GM19023 (cell line): ENCODE measurements around the gene MICOS13.
A peak's percentile ranks its signal among the peaks of the same experiment; 100 is the strongest.
"Not testable (repeated sequence)": the region's sequence is repeated elsewhere in the genome, so short reads cannot be mapped to it uniquely, and the experiment has no call there.

ENCODE experiments used
- ATAC-seq: cut with Tn5 transposase; IDR thresholded peaks from one replicate; pipeline ENCODE4 v1.9.1; 2021; ENCODE audit warnings: mild to moderate bottlenecking, moderate library complexity; ENCODE audit not compliant: unreplicated experiment

MICOS13 gene

DNA sequence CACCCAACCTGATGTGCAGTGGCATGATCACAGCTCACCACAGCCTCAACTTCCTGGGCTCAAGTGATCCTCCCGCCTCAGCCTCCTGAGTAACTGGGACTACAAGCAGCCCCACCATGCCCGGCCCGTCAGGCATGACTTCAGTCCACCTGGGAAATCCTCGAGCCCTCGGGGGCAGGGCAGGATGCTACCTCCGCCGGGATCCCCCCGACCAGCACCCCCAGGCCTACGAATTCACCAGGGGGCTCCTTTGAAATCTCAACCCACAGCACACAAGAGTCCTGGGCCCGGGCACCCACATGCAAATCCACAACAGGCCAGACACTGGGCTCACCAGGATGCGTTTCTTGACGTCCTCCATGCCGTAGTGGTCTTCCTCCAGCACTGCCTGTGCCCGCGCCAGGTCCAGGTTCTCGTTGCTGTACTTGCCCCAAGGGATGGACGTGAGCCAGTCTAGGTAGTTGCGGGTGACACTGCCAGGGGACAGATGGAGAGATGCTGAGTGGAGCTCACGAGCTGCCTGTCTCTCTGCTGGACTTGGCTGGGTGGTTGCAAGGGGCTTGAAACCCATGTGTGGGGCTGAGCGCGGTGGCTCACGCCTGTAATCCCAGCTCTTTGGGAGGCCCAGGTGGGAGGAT is 20.3 kb upstream of the MICOS13 start:
- ATAC-seq: no peak

DNA sequence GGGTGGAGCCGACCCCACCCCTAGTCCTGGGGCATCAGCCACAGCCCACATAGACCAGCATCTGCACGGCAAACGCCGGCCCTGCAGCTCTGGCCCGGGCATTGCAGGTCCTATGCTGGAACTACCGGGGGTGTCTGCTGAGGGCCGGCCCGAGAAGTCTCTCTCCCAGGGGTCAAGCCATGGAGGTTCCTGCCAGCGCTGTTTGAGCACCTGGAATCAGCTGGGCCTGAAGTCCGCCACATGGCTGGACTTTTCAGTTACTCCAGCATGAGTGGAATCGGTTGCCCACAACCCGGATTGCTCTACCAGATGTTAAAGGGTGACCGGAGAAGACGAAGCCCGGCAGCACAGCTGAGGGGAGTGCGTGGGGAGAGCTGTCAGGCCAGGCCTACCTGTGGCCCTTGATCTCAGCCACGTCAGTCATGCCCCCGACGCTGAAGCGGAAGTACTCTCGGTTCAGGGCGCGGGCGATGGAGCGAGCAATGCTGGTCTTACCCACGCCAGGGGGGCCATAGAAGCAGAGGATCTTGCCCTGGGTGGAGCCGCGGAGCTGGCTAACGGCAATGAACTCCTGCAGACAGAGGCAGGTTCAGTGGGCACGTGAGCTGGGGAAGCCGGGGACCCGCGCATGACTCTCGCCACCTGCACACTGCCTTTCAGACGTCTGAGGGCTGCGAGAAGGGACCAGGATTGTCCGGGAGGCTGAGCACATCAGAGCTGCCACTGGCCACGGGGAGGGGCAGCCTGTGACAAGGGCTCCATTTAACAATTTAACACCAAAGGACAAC is 18.5 kb upstream of the MICOS13 start:
- ATAC-seq: no peak

DNA sequence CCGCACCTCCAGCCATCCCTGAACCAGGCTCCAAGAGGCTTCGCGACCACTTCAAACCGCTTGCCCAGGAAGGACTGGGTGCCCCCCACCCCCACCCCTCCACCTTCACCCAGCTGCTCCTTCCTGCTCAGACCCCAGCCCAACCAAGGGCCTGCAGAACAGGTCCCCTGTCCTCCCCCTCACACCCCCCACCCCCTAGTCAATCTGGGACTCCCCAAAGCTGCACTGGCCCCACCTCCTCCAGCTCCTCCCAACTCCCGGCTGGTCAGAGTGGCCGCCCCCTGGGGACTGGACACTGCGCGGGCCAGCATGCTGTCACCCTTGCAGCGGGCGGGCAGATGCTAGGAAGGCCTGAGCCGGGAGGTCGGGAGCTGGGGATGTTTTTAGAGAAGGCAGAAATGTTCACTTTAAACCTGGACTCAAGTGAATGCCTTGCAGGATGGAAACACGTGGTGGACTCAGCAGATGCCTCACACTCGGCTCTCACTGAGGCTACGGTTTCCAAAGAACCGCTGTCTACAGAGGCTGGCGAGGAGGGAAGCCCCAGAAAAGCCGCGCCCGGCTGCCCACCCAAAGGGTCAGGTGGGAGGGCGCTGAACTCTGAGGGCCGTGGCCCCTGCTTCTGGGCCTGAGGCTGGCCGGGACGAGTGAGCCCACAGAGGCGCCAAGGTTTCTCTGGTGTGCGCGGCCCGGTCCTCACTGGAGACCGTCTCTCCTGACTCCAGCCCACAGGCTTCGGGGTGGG is 17.7 kb upstream of the MICOS13 start:
- ATAC-seq: no peak

DNA sequence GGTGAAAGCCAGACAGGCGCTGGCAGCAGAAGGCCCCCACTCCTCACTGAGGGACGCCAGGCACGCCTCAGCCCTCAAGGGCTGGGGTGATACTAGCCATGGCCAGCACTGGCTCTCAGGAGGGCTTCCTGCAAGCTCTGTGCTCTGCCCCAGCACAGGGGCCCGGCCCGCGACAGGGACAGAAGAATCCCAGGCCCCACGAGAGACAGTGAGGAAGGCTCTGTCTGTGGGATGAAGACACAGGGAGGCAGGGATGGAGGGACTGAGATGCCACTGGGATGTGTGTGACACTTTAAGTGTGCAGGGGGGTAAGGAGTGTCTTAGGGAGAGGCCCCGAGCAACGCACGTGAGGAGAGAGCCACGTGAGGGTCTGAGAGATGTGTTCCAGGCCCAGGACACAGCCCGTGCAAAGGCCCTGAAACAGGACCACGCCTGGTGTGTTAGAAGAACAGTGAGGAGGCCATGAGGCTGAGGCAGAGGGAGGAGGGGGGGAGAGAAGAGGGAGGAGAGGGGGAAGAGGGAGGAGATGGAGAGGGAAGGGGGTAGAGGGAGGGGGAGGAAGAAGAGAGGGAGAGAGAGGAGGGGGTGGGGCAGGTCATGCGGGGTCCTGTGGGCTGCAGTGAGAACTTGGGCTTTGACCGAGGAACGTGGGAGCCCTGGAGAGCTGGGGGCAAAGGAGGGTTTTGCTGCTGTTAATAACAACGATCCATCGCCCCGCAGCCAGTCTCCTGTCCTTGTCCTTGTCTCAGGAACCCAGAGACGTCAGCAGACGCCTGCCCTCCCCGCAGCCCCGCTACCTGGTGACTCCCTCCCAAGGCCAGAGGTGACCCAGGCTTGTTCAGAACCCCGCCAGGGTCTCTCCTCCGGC is 16.9 kb upstream of the MICOS13 start:
- no peak for ATAC-seq

DNA sequence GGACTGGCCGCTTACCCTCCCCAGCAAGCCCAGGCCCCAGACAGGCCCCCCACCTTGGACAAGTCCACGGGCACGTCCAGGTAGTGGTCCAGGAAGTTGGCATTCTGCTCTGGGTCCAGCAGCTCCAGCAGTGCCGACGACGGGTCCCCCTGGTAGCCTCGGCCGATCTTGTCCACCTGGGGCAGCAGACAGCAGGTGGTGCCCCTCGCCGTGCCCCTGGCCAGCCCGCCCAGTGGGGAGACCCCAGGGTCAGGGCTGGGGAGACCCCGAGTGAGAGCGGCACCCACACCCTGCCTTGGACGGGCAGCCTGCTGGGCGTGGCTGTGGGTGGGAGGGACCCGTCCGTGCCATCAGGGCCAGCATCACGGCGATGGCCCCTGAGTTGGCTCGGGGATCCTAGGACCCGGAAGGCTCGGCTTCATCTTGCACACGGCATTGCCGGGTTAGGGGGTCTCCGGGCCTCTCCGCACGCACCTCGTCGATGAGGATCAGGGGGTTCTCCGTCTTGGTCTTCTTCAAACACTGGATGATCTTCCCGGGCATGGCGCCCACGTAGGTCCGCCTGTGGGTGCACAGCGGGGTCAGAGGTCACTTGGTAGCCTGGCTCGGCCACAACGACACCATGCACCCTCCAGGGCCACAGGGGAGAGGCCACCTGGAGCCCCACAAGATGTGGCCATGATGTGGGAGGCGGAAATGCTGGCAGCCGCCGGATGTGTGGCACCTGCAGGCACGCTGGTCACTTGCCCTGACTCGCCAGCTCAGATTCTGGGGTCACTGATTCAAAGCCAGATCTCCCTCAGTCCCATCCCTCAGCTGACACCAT is 16.1 kb upstream of the MICOS13 start:
- no peak for ATAC-seq

DNA sequence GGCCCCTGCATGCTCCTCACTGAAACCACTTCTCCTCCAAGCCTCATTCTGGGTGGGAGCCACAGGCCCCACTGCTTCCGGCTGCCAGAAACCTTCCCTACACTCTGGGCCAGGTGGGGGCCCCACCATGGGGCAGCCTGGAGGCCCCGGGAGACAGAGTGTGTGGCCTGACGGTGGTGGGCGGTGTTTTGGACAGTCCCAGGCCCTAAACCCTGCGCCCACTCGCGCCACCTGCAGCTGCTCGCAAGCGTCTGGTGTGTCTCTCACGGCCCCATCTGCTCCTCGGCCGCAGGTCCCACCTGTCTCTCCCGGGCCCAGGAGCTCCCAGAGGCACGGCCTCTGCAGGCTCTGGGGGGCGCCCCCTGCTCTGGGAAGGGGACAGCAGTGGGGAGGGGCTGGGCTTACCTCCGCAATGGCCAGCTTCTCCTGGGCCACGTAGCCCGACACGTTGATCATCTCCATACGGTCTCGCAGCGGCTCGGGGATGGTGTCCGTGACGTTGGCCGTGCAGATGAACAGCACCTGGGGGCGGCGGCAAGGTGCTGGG is 15.4 kb upstream of the MICOS13 start:
- no peak for ATAC-seq

DNA sequence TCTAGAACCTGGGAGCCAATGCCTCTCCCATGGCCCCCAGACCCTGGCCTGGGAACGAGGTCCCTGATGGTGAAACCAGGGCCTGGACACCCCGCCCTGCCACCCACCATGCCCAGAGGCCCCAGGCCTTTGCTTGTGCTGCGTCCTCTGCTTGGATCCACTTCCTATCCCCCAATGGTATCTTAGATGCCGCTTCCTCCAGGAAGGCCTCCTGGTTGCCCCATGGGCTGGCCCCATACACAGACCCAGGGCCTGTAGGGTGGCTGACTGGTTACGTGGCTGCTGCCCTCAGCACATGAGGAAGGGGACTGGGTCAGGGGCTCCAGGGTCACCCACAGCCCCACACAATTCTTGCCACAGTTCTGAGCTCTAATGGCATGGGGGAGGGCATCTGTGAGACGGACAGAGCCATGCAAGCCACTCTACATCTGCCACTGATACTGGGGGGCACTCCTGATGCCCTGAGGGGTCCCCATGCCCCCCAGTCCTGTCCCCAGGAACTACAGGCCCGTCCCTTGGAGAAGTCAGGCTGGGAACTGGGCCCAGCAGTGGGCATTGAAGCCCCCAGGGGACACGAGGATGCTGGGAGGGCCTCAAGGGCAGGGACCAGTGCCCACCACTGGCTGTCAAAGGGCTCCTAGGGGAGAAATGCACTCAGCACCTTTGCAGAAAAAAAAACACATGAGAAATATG is 14.8 kb upstream of the MICOS13 start:
- no peak for ATAC-seq

DNA sequence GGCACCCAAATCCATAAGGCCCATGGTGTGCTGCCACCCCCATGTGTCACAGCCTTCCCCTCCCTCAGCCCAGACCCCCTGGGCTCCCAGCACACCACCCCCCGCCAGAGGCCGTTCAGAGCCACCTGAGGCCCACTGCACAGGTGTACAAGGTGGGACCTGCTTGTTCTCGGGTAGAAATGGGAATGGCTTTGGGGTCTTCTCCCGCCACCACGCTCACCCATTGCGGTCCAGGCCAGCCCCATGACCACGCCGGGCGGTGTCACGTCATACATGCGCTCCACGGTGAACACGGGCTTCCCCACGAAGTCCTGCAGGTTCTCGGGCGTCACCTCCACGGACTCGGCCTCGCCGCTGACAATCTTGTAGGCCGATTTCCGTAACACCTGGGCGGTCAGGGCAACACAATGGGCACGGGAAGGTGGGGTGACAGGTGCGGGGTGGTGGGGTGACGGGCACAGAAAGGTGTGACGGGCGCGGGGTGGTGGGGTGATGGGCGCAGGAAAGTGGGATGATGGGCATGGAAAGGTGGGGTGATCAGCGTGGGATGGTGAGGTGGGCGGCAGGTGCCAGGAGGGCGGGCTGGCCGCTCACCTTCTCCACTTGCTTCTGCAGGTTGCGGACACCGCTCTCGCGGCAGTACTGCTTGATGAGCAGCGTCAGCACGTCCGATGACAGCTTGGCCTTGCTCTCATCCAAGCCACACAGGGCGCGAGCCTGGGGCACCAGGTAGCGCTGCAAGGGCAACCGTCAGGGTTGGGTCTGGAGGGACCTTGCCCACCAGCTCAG is 14.0 kb upstream of the MICOS13 start:
- ATAC-seq: no peak

DNA sequence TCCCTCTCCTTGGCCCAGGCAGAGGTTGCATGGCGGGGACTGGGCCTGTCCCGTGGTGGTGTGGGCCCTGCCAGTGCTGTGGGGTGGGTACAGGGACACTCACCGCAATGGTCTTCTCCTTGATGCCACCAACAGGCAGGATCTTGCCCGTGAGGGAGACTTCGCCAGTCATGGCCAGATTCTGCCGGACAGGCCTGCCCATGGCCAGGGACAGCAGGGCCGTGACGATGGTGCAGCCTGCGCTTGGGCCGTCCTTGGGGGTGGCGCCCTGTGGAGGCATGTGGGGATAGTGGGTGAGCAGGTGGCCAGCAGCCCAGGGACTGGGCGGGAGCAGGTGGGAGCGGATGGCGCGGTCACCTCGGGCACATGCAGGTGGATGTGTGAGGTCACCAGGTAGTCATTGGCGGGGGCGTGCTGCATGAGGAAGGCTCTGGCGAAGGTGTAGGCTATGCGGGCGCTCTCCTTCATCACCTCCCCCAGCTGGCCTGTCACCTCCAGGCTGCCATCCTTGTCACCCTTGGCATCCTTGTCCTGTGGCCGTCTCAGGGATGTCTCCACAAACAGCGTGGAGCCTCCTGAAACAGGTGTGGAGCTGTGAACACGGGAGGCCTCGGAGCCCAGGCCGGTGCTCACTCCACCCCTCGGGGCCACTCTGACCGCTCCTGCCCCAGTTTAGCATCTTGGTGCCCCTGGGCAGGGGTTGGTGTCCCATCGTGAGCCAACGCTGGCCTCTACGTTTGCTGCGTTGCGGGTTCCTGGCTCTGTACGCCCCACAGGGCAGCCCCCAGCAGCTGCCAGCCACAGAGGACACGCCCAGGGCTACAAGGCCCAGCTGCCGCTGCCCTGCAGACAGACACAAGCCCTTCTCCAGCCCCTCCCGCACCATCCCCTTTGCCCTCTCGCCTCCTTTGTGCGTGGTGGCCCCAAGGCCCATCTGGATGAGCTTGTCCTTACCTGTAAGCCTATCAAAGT is 13.2 kb upstream of the MICOS13 start:
- no peak for ATAC-seq

DNA sequence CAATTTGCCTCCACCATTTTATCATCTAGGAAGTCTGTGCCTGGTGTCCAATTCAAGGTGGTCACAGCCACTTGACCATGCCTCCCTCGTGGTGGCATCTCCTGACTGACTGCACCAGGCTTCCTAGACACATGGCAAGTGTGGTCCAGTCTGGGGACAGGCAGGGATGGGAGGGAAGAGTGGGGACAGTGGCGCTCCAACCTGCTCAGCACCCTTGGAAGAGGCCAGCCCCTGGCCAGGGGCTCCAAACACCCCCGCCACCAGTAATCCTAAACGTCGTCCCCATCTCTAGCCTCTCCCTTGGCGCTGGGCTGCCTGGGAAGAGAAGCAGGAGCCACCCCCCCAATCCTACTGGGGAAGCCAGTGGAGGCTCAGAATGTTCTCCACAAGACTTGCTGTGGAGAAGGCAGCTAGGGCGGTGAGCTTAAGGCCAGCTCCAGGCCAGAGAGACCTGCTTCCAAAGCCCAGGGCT is 12.4 kb upstream of the MICOS13 start:
- ATAC-seq: no peak

DNA sequence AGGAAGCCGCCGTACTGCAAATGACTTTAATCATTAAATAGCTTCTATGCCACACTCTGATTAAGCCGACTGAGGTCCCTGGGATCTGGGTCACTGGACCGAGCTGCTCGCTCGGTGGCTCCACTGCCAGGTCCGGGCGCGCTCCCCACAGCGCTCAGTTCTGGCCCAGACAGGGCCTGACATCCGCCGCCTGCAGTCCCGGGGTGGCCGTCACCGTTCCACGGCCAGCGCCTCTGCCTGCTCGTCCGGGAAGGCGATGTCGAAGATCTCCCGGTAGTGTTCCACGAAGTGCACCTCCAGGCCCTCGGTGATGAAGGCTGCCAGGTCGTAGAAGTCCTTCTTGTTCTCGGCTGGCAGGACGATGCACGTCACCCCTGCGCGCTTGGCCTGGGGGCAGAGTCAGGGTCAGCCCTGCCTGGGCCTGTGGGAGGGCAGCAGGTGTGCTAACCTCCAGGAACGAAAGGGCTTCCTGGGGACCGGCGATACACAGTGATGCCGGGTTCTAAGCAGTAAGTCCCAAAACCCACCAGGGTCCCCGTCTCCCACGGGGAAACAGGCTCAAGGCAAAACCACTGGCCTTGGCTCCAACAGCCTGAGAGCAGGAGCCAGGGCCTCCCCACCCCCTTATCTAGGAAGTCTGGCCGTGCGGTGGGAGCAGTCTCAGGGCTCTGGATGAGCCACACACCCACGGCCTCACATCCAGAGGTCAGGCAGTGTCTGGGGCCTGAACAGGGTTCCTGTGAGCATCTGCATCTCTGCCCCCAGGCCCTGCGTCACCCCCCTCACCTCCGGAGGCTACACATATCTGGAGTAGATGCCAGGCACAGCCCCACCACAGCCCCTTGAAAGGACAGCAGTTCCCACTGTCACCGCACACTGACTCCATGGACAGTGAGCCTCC is 11.8 kb upstream of the MICOS13 start:
- ATAC-seq: no peak

DNA sequence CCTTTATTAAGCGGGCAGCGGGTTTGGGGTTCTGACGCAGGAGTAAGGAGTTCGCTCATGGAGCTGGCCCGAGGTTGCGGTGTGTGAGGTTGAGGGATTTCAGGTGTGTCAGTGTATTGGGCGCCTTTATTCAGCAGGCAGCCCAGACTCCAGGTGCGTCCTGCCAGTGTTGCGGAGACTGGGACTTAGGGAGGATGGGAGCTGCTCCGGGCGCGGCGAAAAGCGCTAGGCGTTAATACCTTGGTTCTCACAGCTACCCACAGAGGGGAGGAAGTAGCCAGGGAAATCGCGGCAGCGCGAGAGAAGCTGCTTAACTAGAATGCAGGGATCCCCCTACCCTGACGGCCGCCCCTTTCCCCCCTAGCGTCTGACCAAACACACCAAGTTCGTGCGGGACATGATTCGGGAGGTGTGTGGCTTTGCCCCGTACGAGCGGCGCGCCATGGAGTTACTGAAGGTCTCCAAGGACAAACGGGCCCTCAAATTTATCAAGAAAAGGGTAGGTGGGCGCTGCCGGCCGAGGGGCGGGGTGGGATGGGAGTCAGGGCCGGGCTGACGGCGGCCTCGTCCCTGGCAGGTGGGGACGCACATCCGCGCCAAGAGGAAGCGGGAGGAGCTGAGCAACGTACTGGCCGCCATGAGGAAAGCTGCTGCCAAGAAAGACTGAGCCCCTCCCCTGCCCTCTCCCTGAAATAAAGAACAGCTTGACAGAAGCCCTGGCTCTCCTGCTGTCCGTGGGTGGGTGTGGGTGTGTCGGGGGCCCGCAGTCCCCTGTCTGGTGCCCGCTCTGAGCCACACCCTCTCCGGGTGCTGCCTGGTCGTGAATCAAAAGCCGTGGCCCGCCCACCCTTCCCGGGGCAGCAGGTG is 10.9 kb upstream of the MICOS13 start:
- no peak for ATAC-seq

DNA sequence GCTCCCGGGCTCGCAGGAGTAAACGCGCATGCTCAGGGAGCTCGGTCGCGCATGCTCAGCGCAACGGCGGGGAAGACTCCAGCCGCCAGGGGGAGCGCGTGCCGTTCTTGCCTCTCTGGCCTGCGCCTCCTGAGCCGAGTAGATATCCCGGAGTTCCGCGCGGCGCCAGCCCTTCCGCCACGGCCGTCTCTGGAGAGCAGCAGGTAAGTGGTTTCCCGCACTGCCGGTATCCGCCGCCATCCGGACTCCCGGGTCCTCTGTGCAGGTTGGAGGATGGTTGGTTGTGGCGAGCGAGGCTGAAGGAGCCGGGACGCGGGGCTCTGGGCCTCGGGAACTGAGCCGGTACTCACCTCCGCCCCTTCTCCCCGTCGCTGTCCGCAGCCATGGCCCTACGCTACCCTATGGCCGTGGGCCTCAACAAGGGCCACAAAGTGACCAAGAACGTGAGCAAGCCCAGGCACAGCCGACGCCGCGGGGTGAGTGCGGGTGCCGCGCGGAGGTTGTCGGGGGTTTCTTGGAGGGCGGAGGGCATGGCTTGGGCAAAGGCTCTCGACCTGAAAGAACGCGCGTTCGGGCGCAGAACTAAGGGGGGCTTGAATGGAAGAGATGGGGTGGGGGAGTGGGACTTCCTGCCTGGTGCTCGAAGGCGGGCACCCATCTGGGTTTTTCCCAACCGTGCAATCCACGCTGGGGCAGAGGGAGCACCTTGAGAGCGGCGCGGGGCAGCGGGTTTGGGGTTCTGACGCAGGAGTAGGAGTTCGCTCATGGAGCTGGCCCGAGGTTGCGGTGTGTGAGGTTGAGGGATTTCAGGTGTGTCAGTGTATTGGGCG is 10.0 kb upstream of the MICOS13 start, which contains the start of gene RPL36:
TSS of gene RPL36 (plus strand) at position 171 of the 830 bp plus-strand sequence. CDS start at position 384, 213 bp downstream.
- peak; percentile 50 for ATAC-seq

DNA sequence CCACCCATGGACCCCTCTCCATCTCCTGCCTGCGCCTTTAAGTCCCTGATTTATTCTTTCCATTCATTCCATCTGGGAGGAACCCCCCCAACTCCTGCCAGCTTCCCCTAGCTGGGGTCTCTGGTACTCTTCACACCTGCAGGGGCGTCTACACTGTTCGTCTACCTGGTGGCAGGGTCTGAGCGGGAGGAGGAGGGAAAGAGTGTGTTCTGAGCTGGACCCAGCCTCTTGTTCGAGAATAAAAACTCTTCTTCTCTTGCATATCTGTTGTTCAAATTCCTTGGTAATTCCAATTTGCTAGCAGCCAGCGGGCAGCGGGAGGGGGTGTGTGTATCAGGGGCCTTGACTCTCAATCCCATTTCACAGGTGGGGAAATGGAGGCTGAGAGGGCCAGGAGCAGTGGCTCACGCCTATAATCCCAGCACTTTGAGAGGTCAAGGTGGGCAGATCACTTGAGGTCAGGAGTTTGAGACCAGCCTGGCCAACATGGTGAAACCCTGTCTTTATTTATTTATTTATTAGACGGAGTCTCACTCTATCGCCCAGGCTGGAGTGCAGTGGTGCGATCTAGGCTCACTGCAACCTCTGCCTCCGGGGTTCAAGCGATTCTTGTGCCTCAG is 8.1 kb upstream of the MICOS13 start:
- ATAC-seq: not testable (repeated sequence)
